KG1 (cell line): ENCODE measurements around the gene OS9.
"Not testable (repeated sequence)": the region's sequence is repeated elsewhere in the genome, so short reads cannot be mapped to it uniquely, and the experiment has no call there.

Experiments used
- DNase-seq: peaks from one replicate; lab custom pipeline; 2025; lab: John Stamatoyannopoulos, UW

The OS9 gene

DNA sequence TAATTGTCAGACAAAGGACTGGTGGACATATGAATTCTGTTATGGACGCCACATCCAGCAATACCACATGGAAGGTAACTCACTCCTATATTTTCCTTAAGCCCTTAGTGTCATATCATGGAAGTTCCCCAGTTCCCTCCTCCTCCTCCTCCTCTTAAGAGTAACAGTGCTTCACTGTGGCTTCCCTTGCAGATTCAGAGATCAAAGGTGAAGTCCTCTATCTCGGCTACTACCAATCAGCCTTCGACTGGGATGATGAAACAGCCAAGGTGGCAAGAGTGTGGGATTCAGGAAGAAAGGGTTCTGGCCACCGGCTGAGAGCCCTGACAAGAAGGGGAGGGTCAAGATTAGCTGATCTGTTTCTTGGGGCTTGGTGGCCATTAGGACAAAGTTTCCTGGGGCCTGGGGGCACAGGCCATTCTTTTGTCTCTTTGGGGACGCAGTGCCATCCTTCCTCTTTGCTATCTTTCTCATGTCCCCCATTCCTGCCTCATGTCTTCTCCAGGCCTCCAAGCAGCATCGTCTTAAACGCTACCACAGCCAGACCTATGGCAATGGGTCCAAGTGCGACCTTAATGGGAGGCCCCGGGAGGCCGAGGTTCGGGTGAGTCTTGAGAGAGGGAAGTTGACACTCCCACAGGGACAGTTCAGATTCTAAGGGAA, 2.0 kb downstream of the OS9 start:
- no peak for DNase-seq

DNA sequence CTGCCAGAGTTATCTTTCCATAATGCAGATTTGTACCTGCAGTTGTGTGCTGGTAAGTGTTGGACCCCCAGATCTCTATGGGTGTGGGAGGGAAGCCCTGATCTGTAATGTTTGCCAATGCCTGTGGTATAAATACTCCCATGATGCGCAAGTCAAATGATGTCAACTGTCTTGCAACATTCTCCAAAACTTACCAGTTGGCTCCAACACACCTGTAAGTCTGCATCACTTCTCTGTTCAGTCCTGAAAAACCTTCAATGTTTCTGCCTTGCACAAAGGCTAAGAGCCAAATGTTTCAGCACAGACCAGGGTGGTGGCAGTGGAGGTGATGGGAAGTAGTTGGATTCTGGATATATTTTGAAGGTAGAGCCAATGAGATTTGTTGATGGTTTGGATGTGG, 3.1 kb downstream of the OS9 start:
- no peak for DNase-seq

DNA sequence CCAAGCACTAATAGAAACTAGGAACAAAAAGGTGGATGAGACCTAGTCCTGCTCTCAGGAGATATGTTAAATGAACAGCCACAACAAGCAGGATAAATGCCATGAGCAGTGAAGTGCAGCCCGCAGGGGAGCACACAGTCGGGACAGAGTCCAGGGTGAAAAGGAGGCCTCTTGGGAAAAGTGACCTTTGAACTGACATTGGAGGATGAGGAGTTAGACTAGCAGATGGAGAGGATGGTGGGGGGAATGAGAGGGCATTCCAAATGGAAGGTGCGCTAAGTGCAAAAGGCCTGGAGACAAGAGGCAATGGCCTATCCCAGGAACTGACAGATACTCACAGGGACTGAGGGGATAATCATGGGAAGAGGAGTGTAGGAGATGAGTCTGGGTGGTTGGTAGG, 4.5 kb downstream of the OS9 start:
- no peak for DNase-seq

DNA sequence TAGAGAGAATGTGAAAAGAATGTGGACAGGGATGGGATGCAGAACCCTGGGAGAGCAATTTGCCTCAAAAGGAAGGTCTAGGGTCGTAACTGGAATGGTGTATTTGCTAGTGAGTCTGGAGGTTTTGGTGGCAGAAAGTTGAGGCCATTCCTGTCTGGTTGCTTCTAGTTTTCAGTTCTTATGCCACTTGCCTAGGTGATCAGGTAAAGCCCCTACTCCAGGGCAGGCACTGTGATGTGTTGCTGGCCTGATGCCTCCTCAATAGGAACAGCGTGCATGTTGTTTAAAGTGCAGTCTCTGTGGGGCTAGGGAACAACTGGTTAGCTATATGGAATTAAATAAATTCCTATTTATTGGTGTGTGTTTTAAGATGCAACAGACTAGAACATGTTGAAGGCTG, 6.4 kb downstream of the OS9 start:
- no peak for DNase-seq

DNA sequence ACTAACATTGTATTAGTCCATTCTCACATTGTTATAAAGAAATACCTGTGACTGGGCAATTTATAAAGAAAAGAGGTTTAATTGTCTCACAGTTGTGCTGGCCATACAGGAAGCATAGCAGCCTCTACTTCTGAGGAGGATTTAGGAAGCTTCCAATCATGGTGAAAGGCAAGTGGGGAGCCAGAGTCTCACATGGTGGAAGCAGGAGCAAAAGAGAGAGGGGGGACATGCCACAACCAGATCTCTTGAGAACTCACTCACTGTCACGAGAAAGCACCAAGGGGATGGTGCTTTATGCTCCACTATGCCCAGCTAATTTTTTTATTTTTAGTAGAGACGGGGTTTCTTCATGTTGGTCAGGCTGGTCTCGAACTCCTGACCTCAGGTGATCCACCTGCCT, 13.3 kb downstream of the OS9 start:
- DNase-seq, result no peak

DNA sequence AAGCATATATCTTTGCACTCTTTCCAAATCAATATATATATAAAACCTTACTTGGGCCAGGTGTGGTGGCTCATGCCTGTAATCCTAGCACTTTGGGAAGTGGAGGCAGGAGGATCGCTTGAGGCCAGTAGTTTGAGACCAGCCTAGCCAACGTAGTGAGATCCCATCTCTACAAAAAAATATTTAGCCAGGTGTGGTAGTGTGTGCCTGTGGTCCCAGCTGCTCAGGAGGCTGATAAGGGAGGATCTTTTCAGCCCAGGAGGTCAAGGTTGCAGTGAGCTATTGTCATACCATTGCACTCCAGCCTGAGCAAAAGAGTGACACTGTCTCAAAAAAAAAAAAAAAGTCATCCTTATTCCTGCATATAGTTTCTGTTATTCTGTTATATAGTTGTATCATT, 14.4 kb downstream of the OS9 start:
- DNase-seq, result no peak

DNA sequence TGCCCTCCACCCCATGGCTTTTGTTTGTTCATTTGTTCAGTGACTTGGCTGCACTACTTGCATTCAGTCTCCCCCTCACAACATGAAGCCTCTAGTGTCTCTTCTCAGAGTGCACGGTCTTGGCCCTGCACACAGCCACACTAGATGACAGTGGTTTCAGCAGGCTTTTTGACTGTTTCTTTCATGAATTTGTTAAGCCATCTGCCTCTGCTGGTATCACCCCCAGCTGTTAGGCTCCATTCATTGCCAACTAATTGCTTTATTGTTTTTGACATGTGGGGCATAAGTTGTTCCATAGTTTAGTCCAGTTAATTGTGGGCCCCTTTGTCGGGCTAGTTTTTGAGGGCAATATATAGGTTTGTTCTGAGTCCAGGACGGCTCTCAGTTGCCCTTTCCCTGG, 18.8 kb downstream of the OS9 start:
- no peak for DNase-seq

DNA sequence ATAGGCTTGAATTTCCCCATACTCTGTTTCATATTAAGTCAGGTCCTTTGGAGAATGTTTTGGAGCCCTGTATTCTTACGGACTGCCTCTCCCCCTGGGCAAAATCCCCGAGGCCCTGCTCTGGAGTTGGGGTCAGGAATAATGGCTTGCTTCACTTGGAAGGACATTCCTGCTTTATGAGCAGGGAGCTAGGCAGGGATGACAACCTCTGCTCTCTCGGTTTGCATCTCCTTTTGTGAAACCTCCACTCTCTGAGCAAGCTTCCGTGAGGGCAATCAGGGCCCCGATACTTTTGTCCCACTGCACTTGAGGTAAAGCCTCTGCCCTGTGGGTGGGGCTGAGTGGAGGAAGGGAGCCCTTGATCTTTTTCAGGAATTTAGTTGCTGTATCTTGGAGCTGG, 19.3 kb downstream of the OS9 start:
- DNase-seq, result no peak

DNA sequence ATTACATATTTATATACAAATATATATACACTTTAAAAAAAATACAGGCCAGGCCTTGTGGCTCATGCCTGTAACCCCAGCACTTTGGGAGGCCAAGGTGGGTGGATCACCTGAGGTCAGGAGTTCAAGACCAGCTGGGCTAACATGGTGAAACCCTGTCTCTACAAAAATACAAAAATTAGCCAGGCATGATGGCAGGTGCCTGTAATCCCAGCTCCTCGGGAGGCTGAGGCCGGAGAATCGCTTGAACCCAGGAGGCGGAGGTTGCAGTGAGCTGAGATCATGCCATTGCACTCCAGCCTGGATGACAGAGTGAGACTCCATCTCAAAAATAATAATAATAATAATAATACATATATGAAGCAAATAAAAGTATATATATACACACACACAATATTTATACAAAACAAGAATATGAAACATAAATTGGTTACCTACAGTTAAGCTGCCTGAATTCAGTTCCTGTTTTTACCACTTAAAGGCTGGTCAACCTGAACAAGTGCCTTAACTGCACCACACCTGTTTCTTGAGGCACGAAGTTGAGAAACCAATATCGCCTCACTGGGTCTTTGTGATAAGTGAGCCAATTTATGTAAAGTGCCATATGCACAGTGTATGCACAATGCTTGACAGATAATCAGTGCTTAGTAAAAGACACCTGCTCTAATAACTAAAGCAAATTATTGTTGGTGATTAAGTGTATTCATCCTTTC, 21.3 kb downstream of the OS9 start:
- DNase-seq, result not testable (repeated sequence)

DNA sequence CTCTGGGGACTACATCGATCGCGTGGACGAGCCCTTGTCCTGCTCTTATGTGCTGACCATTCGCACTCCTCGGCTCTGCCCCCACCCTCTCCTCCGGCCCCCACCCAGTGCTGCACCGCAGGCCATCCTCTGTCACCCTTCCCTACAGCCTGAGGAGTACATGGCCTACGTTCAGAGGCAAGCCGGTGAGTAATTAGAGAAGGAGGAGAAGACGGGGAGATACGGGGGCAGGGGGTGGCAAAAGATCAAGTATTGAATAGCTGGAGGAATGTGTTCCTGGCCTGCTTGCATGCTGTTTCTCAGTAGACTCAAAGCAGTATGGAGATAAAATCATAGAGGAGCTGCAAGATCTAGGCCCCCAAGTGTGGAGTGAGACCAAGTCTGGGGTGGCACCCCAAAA, 21.9 kb downstream of the OS9 start:
- no peak for DNase-seq

DNA sequence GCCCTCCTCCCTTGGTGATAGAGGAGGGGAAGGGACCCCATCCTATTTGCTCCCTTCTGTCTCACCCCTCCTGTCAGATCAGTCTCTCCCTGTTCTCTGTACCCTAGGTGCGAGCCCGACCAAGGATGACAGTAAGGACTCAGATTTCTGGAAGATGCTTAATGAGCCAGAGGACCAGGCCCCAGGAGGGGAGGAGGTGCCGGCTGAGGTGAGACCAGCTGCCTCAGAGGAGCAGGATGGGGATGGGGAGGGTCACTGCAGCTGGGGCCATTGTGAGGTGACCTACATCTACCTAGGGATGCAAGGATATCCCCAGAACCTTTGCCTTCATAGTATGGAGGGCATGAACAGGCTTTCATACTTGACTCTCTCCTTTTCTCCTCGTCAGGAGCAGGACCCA, 22.4 kb downstream of the OS9 start:
- DNase-seq, result no peak

DNA sequence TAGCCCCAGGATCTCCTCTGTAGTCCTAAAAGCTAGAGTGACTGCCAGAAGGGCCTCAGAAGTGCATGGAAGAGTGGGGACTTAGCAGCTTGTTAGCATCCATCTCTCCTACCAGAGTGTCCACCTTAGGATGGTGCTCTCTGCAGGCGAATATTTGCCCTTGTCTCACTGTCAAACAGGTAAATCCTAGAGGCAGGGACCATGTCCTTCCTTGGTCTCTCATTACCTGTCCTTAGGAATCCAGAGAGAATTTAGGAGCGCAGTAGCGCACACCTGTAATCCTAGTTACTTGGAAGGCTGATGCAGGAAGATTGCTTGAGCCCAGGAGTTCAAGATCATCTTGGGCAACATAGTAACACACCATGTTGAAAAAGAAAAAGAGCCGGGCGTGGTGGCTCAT, 23.2 kb downstream of the OS9 start:
- DNase-seq, result no peak

DNA sequence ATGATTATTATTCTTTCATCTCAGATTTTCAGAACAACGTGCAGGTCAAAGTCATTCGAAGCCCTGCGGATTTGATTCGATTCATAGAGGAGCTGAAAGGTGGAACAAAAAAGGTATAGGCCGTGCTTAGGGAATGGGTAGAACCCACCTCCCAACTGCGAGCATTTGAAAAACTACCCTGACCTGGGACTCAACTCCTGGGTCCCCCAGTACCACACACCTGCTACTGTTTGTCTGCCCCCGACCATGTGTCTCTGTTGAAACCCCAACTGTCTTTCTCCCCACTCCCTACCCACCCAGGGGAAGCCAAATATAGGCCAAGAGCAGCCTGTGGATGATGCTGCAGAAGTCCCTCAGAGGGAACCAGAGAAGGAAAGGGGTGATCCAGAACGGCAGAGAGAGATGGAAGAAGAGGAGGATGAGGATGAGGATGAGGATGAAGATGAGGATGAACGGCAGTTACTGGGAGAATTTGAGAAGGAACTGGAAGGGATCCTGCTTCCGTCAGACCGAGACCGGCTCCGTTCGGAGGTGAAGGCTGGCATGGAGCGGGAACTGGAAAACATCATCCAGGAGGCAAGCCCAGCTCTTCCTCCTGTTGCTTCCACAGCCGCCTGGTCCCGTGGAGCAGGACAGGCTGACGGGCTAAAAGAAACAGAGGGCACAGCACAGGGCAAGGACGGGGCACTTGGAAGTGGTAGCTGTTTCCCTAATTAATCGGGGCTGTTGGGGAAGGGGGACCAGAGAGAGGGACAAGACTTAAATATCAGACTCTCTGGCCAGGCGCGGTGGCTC, 24.1 kb downstream of the OS9 start:
- DNase-seq, result no peak

DNA sequence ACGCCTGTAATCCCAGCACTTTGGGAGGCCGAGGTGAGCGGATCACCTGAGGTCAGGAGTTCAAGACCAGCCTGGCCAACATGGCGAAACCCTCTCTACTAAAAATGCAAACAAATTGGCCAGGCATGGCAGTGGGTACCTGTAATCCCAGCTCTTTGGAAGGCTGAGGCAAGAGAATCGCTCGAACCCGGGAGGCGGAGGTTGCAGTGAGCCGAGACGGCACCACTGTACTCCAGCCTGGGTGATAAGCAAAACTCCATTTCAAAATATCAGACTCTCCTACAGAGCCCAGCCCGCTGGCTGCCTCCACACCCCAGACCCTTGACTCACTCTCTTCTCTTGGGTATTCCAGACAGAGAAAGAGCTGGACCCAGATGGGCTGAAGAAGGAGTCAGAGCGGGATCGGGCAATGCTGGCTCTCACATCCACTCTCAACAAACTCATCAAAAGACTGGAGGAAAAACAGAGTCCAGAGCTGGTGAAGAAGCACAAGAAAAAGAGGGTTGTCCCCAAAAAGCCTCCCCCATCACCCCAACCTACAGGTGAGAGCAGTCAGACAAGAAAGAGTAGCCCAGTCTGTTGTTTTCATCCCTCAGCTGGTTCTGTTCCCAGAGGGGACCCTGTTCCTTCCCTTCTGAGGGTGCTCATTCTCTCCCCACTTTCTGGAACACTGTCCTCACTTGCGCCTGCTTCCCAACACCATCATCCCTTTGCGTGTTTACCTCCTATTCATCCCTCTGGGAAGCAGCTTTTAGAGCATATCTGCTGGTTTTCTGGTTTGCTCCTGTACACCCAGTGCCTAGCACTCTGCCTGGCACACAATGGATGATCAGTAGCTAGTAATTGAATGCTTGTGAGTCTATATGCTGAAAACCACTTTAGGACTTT, 25.0 kb downstream of the OS9 start:
- DNase-seq, result no peak

DNA sequence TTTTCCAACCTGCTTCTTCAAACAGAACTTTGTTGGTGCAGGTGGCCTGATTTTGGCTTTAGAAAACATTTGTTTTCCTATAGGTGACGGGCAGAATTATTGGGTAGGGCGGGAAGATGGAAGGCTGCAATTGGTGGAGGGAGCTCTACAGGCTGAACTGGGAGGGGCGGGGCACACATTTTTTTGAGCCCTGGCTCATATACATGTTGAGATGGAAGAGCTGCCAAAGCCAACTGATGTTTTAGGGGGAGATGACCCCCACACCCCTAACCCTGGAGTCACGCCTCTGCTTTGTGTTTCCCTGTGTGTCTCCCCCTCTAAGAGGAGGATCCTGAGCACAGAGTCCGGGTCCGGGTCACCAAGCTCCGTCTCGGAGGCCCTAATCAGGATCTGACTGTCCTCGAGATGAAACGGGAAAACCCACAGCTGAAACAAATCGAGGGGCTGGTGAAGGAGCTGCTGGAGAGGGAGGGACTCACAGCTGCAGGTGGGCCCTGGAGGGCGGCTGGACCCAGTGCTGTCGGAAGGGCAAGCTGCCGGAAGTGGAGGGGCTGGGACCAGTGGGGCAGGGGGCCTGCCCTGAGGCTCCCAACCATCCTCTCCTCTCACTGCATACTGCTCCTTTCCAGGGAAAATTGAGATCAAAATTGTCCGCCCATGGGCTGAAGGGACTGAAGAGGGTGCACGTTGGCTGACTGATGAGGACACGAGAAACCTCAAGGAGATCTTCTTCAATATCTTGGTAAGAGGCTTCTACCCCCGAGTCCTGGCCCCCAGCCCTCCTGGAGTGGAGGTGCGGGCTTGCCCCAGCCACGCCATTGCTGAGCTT, 26.1 kb downstream of the OS9 start:
- DNase-seq, result no peak

DNA sequence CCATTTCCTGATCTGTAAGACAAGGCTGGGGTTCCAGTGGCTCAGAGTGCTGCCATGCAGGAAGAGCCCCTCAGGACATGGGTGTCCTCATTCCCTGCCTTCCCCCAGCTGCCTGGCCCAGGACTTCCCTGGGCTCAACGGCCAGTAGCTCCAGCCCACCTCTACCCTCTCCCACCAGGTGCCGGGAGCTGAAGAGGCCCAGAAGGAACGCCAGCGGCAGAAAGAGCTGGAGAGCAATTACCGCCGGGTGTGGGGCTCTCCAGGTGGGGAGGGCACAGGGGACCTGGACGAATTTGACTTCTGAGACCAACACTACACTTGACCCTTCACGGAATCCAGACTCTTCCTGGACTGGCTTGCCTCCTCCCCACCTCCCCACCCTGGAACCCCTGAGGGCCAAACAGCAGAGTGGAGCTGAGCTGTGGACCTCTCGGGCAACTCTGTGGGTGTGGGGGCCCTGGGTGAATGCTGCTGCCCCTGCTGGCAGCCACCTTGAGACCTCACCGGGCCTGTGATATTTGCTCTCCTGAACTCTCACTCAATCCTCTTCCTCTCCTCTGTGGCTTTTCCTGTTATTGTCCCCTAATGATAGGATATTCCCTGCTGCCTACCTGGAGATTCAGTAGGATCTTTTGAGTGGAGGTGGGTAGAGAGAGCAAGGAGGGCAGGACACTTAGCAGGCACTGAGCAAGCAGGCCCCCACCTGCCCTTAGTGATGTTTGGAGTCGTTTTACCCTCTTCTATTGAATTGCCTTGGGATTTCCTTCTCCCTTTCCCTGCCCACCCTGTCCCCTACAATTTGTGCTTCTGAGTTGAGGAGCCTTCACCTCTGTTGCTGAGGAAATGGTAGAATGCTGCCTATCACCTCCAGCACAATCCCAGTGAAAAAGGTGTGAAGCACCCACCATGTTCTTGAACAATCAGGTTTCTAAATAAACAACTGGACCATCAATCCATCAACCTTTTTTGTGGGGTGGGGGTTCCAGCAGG, 27.0 kb downstream of the OS9 start:
- DNase-seq, result no peak

DNA sequence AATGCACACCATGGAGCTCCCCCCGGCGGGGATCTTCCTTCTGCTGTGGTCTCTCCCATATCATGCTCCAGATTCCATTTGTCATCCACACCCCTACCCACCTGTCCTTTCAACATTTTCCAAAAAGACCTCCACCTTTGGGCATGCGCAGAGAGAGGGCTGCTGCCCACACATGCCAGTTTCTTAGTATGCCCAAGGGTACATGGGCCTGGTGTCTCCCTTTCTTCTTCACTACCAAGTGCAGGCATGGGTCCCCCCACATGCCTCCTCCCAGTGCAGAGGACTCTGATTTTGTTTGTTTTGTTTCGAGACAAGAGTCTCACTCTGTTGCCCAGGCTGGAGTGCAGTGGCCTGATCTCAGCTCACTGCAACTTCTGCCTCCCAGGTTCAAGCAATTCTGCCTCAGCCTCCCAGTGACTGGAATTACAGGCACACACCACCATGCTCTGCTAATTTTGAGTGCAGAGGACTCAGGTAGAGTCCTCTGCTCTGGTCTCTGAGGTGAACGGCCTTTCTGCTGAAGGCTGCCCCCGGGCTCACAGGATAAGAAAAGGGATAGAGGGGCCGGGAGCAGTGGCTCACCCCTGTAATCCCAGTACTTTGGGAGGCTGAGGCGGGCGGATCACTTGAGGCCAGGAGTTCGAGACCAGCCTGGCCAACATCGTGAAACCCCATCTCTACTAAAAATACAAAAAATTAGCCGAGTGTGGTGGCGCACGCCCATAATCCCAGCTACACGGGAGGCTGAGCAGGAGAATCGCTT, 28.1 kb downstream of the OS9 start:
- not testable (repeated sequence) for DNase-seq

DNA sequence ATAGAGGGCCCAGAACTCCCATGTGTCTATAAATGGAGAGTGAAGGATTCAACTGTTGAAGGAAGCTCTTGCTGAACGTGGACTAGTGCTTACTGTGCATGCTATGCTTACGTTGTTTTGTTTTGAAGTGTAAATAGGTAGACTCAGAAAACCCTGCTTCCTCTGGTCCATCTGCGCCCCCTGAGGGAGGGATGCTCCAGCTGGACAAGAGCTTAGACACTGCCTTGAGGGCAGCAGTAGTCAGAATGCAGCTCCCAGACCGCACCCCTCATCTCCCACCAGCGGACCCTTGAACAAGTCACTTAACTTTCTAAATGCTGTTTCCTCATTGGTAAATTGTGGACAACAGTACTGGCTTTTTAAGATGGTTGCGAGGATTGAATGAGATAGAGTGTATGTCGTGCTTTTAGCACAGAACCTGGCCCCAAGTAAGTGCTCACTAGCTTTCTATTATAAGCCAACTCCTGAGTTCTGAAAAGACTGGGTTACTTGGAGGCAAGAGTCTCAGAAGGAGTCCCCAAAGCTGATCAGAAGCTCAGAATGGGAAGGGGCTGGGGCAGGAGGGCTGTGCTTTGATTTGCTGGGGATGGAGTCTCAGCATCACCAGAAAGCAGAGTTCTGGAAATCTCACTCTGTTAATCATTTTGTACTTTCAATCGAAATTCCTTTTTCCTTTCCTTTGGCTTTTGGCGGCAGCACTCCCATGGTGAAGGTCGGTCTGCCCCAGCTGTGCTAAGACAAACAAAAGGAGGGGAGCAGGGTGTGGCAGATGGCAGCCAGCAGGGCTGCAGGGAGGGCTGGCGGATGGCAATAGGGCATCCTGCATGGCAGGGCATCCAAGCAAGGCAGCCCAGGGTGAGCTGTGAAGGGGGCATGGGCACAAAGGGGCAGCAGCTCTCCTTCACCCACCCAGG, 29.0 kb downstream of the OS9 start:
- no peak for DNase-seq
